Measurements from ENCODE around the gene ZNF557.

DNA sequence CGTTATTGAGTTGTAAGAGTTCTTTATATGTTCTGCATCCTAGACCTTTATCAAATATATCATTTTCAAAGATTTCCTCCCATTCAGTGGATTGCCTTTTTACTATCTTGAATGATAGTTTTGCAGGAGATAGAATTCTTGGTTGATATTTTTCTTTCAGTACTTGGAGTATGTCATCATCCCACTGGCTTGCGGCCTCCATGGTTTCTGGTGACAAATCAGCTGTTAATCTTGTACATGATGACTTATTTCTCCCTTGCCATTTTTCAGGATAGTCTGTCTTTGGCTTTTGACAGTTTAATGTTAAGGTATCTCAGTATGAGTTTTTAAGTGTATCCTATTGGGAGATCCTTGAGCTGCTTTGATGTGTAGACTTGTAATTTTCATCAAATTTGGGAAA is 8.5 kb downstream of the ZNF557 start:
- TF ChIP-seq ZNF785 (tag by site-specific recombination; IDR thresholded peaks at IDR 0.05) (no peak), ZNF274 (IDR thresholded peaks at IDR 0.05; ENCODE audit: low read length) (no peak), ZNF274 (tag by site-specific recombination; IDR thresholded peaks at IDR 0.05; ENCODE audit: borderline replicate concordance) (no peak), ZBTB8A (tag by site-specific recombination; IDR thresholded peaks at IDR 0.05) (no peak), ZNF184 (tag by site-specific recombination; IDR thresholded peaks at IDR 0.05) (0 out of 2 replicates have a peak, but pooled peaks have one; percentile 43), ZNF350 (tag by site-specific recombination; IDR thresholded peaks at IDR 0.05) (no peak)
- TF ChIP-seq, protein P1, sequence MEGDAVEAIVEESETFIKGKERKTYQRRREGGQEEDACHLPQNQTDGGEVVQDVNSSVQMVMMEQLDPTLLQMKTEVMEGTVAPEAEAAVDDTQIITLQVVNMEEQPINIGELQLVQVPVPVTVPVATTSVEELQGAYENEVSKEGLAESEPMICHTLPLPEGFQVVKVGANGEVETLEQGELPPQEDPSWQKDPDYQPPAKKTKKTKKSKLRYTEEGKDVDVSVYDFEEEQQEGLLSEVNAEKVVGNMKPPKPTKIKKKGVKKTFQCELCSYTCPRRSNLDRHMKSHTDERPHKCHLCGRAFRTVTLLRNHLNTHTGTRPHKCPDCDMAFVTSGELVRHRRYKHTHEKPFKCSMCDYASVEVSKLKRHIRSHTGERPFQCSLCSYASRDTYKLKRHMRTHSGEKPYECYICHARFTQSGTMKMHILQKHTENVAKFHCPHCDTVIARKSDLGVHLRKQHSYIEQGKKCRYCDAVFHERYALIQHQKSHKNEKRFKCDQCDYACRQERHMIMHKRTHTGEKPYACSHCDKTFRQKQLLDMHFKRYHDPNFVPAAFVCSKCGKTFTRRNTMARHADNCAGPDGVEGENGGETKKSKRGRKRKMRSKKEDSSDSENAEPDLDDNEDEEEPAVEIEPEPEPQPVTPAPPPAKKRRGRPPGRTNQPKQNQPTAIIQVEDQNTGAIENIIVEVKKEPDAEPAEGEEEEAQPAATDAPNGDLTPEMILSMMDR (tag by site-specific recombination; IDR thresholded peaks at IDR 0.05), result no peak

Data from HEK293 (cell line).